ENCODE measurements around the gene TNNI2. TPM values are rescaled to one million over a fixed set of nuclear protein-coding genes. Genes with fewer than 3 reads are reported as not detected.

TNNI2 gene
- total RNA-seq, 4 donors from 2014 or later, result 1.8 to 12.6 TPM; not detected in 2

DNA sequence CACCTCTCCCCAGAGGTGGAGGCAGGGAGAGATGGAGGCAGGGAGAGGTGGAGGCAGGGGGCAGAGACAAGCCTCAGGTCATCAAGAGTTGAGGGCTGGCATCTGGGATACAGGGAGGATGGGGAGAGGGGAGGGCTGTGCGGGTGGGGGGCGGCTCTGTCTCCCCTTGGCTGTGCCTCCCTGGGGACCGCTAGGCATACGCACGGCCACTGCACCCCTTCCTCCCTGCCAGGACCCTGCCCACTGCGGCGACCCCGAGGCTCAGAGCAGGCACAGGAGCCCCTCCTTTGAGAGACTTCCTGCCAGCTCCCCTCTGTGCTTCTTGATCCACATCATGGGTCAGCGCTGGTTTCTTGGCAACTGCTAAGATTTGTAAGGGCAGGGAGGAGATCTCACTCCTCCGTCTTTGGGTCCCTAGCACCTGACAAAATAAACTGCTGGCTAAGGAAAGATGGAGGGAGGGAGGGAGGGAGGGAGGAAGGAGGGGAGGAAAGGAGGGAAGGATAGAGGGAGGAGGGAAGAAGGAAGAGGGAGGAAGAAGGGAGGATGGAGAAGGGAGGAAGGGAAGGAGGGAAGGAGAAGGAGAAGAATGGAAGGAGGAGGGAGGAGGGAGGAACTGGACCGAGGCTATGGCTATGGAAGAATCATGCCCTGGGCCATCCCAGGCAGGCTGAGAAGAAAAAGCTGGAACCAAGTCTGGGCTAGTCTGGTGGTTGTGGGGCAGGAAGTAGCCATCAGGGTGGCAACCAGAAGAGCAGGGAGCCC, 34.4 kb downstream of the TNNI2 start:
- TF ChIP-seq, protein P1, sequence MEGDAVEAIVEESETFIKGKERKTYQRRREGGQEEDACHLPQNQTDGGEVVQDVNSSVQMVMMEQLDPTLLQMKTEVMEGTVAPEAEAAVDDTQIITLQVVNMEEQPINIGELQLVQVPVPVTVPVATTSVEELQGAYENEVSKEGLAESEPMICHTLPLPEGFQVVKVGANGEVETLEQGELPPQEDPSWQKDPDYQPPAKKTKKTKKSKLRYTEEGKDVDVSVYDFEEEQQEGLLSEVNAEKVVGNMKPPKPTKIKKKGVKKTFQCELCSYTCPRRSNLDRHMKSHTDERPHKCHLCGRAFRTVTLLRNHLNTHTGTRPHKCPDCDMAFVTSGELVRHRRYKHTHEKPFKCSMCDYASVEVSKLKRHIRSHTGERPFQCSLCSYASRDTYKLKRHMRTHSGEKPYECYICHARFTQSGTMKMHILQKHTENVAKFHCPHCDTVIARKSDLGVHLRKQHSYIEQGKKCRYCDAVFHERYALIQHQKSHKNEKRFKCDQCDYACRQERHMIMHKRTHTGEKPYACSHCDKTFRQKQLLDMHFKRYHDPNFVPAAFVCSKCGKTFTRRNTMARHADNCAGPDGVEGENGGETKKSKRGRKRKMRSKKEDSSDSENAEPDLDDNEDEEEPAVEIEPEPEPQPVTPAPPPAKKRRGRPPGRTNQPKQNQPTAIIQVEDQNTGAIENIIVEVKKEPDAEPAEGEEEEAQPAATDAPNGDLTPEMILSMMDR (IDR thresholded peaks at IDR 0.05; ENCODE audit: low read depth), result no peak

DNA sequence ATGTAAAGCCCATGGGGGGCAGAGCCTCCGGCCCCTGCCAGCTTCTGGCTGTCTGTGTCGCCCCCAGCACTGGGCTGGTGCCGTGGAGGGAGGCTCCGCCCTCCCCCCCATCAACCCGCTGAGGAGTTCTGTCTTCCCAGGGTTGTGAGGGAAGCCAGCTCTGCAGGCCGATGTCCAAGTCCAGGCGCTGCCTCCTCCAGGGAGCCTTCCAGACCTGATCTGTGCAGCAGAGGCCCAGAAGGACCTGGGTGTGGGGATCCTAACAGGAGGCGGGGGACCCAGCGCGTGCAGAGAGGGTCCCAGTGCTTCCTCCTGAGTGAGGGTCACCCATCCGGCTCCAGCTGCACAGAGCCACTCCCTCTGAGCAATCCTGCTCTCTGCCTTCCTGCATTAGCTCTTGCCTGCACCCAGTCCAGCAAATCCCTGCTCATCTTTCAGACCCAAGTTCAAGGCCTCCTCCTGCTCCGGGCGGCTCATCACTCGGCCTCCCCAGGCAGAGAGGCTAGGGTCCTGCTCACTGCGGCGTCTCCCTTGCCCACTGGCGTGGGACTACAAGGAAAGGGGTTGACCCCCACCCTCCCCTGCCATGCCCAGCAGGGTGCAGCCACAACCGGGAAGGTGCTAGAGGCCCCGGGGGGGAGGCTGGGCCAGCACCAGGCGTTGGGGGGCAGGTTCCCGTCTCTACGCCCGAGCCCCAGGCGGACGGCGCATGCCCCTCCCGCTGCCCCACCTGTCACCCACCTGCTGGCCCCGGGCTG, 36.5 kb downstream of the TNNI2 start:
- TF ChIP-seq, protein P1 (IDR thresholded peaks at IDR 0.05; ENCODE audit: low read depth), result no peak

DNA sequence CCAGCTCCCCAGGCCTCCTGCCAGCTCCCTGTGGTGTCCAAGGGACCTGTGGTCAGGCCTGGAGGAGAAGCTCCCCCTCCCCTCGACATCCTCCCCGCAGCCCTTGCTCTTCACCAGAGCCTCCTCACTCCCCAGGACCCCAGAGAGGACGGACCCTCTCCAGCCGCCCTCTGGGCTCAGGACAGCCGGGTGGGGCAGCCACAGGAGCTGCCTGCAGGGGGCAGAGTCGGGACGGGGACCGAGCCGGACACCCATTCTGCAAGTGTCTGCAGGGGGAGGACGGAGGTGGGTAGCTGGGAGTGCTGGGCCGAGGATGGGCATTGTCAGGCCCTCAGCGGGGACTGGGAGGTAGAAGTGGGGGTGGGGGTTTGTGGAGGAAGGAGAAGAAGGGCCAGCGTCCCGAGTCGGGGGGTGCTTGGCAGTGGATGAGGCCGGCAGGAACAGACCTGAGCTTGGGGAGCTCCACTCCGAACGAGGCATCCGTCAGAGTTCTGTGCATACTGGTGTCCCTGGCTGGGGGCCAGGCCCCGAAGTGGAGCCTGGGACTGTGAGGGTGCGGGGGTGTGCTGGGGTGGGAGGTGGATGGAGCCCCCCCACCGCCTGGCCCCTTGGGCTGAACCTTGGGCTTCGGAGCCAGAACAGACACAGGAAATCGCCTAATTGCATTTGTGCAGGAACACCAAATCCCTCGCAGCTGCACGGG, 37.7 kb downstream of the TNNI2 start:
- TF ChIP-seq, protein P1 (IDR thresholded peaks at IDR 0.05; ENCODE audit: low read depth), result no peak

DNA sequence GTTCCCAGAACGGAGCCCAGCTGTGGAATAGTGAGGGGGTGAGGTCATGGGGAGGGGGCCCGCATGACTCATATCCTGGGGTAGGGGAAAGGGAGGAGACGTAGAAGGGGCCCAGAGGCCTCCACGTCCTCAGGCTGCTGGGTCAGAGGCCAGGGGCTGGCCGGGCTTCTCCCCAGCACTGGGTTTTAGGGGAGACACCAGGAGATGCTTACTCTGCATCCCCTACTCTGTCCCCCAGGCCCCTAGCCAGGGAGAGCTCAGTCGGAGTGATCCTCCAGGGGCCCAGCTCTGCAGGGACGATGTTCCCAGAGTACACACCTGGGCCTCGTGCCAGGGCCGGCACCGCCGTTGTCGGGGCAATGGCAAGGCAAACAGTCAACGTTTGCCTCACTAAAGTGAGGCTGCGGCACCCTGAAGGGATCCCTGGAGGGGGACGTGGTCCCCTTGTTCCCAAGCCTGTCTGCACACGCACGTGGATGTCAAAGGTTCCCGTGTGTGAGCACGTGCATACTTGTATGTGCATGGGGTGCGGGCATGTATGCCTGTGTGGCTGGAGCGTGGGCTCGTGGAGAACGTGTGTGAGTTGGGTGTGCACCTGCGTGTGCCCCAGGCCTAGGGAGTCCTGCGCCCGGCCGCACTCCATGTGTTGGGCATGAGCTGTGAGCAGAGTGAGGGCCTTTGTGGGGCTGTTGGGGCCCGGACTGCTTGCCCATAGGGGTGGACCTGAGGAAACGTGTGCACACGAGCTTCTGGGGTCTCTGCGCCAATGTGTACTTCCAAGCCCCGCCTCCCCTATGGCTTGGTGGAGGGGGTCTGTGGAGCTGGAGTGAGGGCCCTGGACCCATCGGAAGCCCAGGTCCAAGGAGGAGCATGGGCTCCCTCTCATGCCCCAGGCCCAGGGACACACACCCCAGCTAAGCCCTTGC, 38.7 kb downstream of the TNNI2 start:
- TF ChIP-seq, protein P1 (IDR thresholded peaks at IDR 0.05; ENCODE audit: low read depth), result no peak

DNA sequence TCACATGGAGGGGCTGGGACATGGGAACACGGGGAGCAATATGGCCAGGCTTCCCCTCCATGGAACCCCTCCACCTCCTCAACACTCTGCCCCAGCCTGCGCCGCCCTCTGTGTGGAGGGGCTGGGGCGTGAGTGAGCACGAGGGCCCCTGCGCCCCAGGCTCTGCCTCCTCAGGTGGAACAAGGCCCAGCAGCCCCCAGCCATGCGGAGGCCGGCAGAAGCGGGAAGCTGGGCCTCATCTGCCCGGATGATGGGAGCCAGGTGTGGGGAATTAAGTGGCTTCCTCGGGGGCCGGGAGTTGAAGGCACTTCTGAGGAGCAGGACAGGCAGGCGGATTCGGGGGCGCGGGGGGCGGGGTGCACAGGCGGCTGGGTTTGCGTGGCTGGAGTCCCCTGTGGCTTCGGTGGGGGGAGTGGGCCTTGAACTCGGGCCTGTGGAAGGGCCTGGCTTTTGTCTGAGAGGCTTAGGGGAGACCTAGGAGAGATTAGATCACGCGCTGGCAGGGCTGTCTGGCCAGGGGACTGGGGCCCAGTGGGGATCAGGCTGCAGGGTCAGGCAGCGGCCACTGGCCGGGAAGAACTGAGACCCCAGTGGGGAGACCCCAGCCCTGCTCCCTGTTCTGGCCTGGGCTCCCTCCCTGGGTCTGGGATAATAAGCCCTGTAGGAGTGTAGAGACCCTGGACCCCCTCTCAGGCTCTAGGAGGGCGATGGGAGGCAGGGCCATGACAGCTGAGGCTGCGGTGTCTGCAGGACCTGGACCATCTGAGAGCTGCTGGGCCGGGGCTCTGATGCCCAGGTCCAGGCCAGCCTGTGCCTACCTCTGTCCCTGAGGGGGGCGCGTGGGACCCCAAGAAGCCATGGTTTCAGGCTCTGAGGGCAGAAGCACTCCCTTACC, 39.6 kb downstream of the TNNI2 start:
- TF ChIP-seq, protein P1 (IDR thresholded peaks at IDR 0.05; ENCODE audit: low read depth), result no peak

DNA sequence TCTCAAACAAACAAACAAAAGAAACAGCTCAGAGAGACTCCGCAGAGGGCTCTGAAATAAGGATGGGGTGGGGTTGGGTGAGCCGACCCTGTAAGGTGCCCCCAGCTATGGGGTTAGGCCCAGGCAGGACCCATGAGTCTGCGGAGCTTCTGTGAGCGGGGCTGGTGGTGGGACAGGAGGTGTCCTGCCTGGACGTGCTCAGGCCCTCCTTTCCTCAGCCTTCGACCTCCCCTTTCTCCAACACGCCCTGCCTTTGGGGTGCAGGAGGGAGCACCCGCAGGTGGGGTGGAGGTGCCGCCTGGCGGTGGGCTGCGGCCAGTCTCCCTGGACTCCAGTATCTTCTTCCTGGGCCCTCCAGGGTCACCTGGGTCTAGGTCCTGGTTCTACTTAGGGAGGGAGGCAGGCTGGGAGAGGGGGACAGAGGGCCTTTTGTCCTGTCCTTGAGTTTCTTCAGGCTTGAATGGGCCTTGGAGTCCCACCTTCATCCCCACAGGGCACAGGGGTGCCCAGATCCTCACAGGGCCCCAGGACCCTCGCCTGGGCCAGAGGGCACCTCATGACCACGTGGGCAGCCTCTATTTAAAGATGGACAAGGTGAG, 40.7 kb downstream of the TNNI2 start:
- TF ChIP-seq, protein P1 (IDR thresholded peaks at IDR 0.05; ENCODE audit: low read depth), result no peak

Measured in subcutaneous adipose tissue (tissue), 4 donors.